ENCODE results near the gene TMEM229B.
"Not testable (repeated sequence)": the region's sequence is repeated elsewhere in the genome, so short reads cannot be mapped to it uniquely, and the experiment has no call there.

Gene TMEM229B

DNA sequence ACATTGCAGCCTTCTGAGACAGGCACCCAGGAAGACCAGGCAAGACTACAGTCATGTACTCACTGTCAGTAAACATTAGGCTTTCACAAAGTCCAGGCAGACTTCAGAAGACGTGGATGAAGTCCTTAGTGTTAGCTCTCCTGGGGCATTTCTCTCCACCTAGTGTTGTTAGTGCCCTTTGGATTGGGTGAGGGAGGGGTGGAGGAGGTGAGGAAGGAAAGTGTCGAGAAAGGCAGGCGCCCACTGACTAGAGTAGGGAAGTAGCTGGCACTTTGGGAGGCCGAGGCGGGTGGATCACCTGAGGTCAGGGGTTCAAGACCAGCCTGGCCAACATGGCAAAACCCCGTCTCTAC lies 20.2 kb downstream of the TMEM229B start:
- intact Hi-C loops (cut with micrococcal nuclease): no loop called here
- no peaks in the 10 kb centered on the region for H3K9me3 Mint-ChIP-seq
- H3K36me3 Mint-ChIP-seq (ENCODE audit: low read depth): peaks cover 3% of the 10 kb centered on the region
- H3K27me3 Mint-ChIP-seq: peaks cover 4% of the 10 kb centered on the region
- H3K4me3 Mint-ChIP-seq: no peak overlapping the region
- no peaks in the 10 kb centered on the region for H3K4me1 Mint-ChIP-seq (ENCODE audit: low read depth)
- H3K27ac Mint-ChIP-seq: no peak overlapping the region

DNA sequence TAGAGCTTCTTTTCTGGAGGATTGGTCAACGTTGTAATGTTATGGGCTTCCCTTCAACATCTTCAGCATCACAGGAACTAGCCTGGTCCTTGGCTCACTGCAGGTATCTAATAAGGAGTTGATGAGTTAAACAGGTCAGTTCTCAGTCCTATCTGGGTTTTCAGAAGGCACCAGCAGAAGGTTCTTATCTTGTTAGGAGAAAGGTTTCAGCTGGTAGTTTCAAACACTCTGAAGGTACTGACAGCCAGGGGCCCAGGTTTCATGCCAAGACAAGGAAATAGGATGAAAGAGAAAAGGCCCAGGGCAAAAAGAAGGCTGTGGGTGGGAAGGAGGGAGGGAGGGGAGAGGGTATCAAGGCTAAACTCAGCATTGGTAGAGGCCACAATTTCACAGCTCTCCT lies 21.4 kb downstream of the TMEM229B start:
- H3K27ac Mint-ChIP-seq: no peak overlapping the region

DNA sequence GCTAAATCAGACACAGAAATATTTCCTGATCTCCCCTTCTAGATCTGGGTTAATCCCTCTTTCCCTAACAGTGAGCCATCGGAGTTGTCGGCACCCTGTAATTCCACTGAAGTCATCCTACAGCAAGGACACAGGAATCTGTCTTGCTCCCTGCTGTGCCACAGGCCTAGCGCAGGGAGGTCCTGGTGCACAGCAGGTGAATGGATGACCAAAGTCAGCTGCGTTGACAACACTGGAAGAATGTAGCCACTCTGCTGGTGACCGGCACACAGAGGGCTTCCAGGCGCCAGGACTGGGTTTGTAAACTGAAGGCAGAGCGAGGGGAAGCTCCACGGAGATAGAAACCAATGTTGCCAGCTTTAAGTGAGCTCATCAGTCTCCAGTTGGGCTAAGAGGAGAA lies 23.6 kb downstream of the TMEM229B start:
- H3K36me3 Mint-ChIP-seq (ENCODE audit: low read depth): no peaks in the 10 kb centered on the region
- no peak overlapping the region for H3K4me3 Mint-ChIP-seq
- peaks cover 12% of the 10 kb centered on the region for H3K27me3 Mint-ChIP-seq
- no peaks in the 10 kb centered on the region for H3K4me1 Mint-ChIP-seq (ENCODE audit: low read depth)
- no peak overlapping the region for H3K27ac Mint-ChIP-seq
- H3K9me3 Mint-ChIP-seq: no peaks in the 10 kb centered on the region
- intact Hi-C loops (cut with micrococcal nuclease): no loop called here

More for the DNA sequence above, 21.4 kb downstream of the TMEM229B start:
- H3K36me3 Mint-ChIP-seq (ENCODE audit: low read depth): no peaks in the 10 kb centered on the region
- no peaks in the 10 kb centered on the region for H3K4me1 Mint-ChIP-seq (ENCODE audit: low read depth)
- H3K9me3 Mint-ChIP-seq: no peaks in the 10 kb centered on the region
- H3K4me3 Mint-ChIP-seq: no peak overlapping the region
- peaks cover 9% of the 10 kb centered on the region for H3K27me3 Mint-ChIP-seq
- intact Hi-C loops (cut with micrococcal nuclease): no loop called here

- H3K27me3 Mint-ChIP-seq: peaks cover 12% of the 10 kb centered on the region
- intact Hi-C loops (cut with micrococcal nuclease): no loop called here
- H3K27ac Mint-ChIP-seq: no peak overlapping the region
- H3K4me1 Mint-ChIP-seq (ENCODE audit: low read depth): no peaks in the 10 kb centered on the region
- H3K9me3 Mint-ChIP-seq: no peaks in the 10 kb centered on the region
- no peaks in the 10 kb centered on the region for H3K36me3 Mint-ChIP-seq (ENCODE audit: low read depth)
- no peak overlapping the region for H3K4me3 Mint-ChIP-seq
Observed at GRCh38 chr14:67464377-67464776, 24.1 kb downstream of the TMEM229B start.

DNA sequence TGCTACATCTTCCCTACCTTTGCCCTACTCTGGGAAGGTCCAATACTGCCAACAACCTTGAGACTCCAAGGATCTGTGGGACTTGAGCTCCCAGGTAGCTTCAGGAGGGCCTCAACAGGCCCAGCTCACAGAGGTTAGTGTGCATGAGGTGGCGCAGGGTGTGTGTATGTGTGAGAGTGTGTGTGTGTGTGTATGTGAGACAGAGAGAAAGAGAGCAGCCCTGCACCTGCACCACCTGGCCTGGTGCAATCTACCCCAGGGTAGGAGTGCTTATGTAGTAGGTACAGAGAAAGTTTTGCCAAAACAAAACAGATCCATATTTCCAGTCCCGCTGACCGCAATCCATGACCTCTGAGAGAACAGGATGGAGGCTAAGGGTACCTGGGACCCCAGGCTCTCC lies 24.6 kb downstream of the TMEM229B start:
- Mint-ChIP-seq H3K36me3 (ENCODE audit: low read depth) (no peaks in the 10 kb centered on the region), H3K4me1 (ENCODE audit: low read depth) (no peaks in the 10 kb centered on the region), H3K27ac (no peak overlapping the region), H3K9me3 (no peaks in the 10 kb centered on the region), H3K27me3 (peaks cover 12% of the 10 kb centered on the region), H3K4me3 (no peak overlapping the region)
- intact Hi-C loops (cut with micrococcal nuclease): no loop called here

DNA sequence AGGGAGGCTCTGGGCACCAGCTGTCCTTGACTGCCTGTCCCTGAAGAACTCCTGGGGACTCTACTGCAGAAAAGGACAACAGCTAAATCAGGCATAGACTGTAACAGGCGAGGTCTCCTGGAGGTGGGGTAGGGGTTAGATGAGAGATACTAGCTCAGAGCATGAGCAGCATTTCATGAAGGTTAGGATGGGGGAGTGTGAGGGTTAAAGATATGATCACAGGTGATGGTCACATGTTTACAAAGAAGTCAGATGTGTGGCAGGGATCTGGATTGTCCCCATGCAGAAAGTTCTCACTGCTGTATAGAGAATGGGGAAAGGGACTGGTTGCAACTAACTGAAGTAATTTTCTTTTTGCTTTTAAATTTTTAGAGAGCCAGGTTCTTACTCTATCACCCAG lies 26.5 kb downstream of the TMEM229B start:
- intact Hi-C loops (cut with micrococcal nuclease): no loop called here
- no peaks in the 10 kb centered on the region for H3K36me3 Mint-ChIP-seq (ENCODE audit: low read depth)
- H3K27me3 Mint-ChIP-seq: peaks cover 10% of the 10 kb centered on the region
- H3K9me3 Mint-ChIP-seq: no peaks in the 10 kb centered on the region
- no peaks in the 10 kb centered on the region for H3K4me1 Mint-ChIP-seq (ENCODE audit: low read depth)
- no peak overlapping the region for H3K27ac Mint-ChIP-seq
- H3K4me3 Mint-ChIP-seq: no peak overlapping the region

DNA sequence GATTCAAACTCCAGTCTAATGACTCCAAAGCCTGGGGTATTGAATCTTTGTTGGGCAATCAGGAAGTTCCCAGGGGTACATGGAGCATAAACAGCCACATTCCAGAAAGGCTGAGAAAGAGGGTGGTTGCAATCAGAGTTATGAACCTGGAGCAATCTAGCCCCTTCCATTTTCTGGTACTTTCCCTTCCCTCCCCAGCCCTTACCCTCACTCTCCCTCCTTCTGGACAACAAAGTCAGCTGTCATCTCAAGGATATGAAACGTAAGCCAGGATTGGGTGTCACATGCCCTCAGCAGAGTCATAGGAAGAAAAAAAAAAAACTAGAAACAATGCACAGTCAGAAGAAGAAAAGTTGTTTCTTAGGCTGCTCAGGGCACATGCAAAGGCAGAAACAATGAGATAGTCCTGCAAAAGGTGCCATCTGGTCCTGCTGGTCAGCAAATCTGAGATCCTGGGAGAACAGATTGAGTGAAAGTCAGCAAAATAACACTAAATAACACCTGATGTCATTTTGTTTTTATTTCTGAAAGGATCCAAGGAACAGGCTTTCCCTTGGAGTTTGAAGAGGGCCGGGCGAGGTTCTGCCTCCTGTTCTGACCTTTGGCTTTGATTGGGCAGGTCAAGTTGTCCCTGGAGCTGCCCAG lies 27.1 kb downstream of the TMEM229B start:
- no peaks in the 10 kb centered on the region for H3K9me3 Mint-ChIP-seq
- no peak overlapping the region for H3K27ac Mint-ChIP-seq
- intact Hi-C loops (cut with micrococcal nuclease): no loop called here
- H3K4me3 Mint-ChIP-seq: no peak overlapping the region
- peaks cover 10% of the 10 kb centered on the region for H3K27me3 Mint-ChIP-seq
- H3K4me1 Mint-ChIP-seq (ENCODE audit: low read depth): no peaks in the 10 kb centered on the region
- no peaks in the 10 kb centered on the region for H3K36me3 Mint-ChIP-seq (ENCODE audit: low read depth)

DNA sequence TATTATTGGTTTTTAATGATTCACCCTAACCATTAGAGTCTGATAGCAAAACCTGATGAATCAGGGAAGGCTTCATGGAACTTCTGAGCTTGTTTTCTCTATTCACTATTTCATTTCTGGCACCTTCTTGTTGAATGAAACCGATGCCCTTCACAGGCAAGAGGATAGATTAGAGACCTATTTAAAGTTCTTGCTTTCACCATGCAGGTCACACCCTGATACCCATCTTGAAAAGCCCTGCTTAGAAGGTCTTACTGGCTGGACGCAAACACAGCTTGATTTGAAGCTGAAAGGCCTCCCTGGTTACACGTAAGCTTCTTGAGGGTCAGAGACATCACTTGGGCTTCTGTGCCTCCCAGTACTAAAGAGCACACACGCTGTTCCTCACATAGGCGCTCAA lies 29.2 kb downstream of the TMEM229B start:
- intact Hi-C loops (cut with micrococcal nuclease): no loop called here
- H3K27ac Mint-ChIP-seq: no peak overlapping the region
- no peak overlapping the region for H3K4me3 Mint-ChIP-seq
- H3K36me3 Mint-ChIP-seq (ENCODE audit: low read depth): no peaks in the 10 kb centered on the region
- H3K9me3 Mint-ChIP-seq: no peaks in the 10 kb centered on the region
- no peaks in the 10 kb centered on the region for H3K4me1 Mint-ChIP-seq (ENCODE audit: low read depth)
- H3K27me3 Mint-ChIP-seq: peaks cover 8% of the 10 kb centered on the region

- Mint-ChIP-seq H3K36me3 (ENCODE audit: low read depth) (no peaks in the 10 kb centered on the region), H3K4me3 (no peak overlapping the region), H3K4me1 (ENCODE audit: low read depth) (no peaks in the 10 kb centered on the region), H3K27me3 (peaks cover 9% of the 10 kb centered on the region), H3K27ac (no peak overlapping the region), H3K9me3 (no peaks in the 10 kb centered on the region)
- intact Hi-C loops (cut with micrococcal nuclease): no loop called here
Observed at GRCh38 chr14:67457782-67458181, 30.7 kb downstream of the TMEM229B start.

DNA sequence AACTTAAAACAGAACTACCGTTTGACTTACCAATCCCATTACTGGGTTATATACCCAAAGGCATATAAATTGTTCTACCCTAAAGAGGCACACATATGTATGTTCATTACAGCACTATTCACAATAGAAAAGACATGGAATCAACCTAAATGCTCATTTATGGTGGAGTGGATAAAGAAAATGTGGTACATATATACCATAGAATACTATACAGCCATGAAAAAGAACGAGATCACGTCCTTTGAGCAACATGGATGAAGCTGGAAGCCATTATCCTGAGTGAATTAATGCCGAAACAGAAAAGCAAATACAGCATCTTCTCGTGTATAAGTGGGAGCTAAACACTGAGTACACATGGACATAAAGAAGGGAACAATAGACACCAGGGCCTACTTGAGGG lies 31.8 kb downstream of the TMEM229B start:
- H3K27me3 Mint-ChIP-seq: peaks cover 2% of the 10 kb centered on the region
- H3K4me3 Mint-ChIP-seq: no peak overlapping the region
- H3K4me1 Mint-ChIP-seq (ENCODE audit: low read depth): no peaks in the 10 kb centered on the region
- no peak overlapping the region for H3K27ac Mint-ChIP-seq
- no peaks in the 10 kb centered on the region for H3K9me3 Mint-ChIP-seq
- intact Hi-C loops (cut with micrococcal nuclease): no loop called here
- H3K36me3 Mint-ChIP-seq (ENCODE audit: low read depth): no peaks in the 10 kb centered on the region

DNA sequence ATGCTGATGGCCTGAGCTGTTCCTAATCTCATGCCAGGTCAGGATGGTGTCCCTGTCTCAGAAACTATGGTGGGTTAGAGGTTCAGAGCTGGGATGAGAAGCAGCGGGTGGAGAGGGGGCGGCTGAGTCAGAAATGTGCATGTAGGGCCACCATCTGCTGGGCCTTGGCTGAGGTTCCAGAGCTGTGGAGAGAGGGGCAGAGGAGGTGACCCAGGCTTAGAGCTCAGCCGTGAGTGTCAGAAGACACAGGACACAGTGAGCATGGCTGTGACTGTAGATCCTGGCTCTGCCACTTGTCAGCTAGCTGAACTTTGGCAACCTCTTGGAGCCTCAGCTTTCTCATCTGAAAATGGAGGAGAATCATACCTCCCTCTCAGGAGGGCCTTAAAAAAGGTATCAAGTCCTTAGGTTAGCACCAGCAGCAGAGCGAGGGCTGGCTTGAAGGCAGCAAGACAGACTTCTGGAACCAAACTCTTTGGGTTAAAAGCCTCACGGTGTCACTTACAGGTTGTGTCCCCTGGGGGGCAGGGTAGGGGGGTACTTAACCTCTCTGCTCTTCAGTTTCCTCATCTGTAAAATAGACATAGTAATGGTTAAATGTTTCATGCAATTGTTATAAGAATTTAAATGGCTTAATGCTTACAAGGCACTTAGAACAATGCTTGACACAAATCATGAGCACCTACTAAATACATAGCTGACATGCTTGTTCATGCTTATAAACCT lies 34.8 kb downstream of the TMEM229B start:
- Mint-ChIP-seq H3K4me1 (ENCODE audit: low read depth) (no peaks in the 10 kb centered on the region), H3K36me3 (ENCODE audit: low read depth) (no peaks in the 10 kb centered on the region), H3K9me3 (no peaks in the 10 kb centered on the region), H3K27ac (no peak overlapping the region), H3K4me3 (no peak overlapping the region), H3K27me3 (peaks cover 3% of the 10 kb centered on the region)
- intact Hi-C loops (cut with micrococcal nuclease): no loop called here

GRCh38 chr14:67451667-67452066 lies 36.9 kb downstream of the TMEM229B start:
- H3K36me3 Mint-ChIP-seq (ENCODE audit: low read depth); H3K9me3 Mint-ChIP-seq; H3K4me1 Mint-ChIP-seq (ENCODE audit: low read depth); H3K27ac Mint-ChIP-seq; H3K4me3 Mint-ChIP-seq; H3K27me3 Mint-ChIP-seq; intact Hi-C loops (cut with micrococcal nuclease): not testable (repeated sequence)

- peaks cover 26% of the 10 kb centered on the region for H3K27me3 Mint-ChIP-seq
- intact Hi-C loops (cut with micrococcal nuclease): no loop called here
- no peaks in the 10 kb centered on the region for H3K9me3 Mint-ChIP-seq
- H3K4me1 Mint-ChIP-seq (ENCODE audit: low read depth): no peaks in the 10 kb centered on the region
- H3K36me3 Mint-ChIP-seq (ENCODE audit: low read depth): no peaks in the 10 kb centered on the region
- no peak overlapping the region for H3K4me3 Mint-ChIP-seq
- H3K27ac Mint-ChIP-seq: no peak overlapping the region
Observed at GRCh38 chr14:67449096-67449495, 39.4 kb downstream of the TMEM229B start.

DNA sequence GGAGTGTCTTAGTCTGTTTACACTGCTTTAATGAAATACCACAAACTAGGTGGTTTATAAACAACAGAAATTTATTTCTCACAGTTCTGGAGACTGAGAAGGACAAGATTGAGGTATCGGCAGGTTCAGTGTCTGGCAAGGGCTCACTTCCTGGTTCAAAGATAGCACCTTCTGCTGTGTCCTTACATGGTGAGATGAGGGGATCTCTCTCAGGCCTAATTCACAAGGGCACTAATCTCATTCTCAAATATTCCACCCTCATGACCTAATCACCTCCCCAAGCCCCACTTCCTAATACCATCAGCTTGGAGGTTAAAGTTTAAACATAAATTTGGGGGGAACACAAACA lies 41.5 kb downstream of the TMEM229B start:
- no peak overlapping the region for H3K27ac Mint-ChIP-seq
- no peaks in the 10 kb centered on the region for H3K9me3 Mint-ChIP-seq
- H3K27me3 Mint-ChIP-seq: peaks cover 37% of the 10 kb centered on the region
- H3K36me3 Mint-ChIP-seq (ENCODE audit: low read depth): no peaks in the 10 kb centered on the region
- no peaks in the 10 kb centered on the region for H3K4me1 Mint-ChIP-seq (ENCODE audit: low read depth)
- intact Hi-C loops (cut with micrococcal nuclease): no loop called here
- H3K4me3 Mint-ChIP-seq: no peak overlapping the region
